ENCODE measurements around the gene PTPRN.

PTPRN gene

GRCh38 chr2:219279151-219279915 is 29.9 kb downstream of the PTPRN start, which contains the start of gene DNAJB2:
TSS of gene DNAJB2 (plus strand) at chr2:219279366. CDS start at chr2:219279834, 468 bp downstream.
- POLR2A ChIA-PET: interaction anchor here (0.6 to 2.7 kb wide), 9 partner anchors 10 to 72 kb away, joined by 3 to 22 read pairs (median 5); partner anchors contain the start of genes GLB1L and STK16
- CTCF ChIA-PET: interaction anchor here (1.4 to 5.2 kb wide), 3 partner anchors 15 to 109 kb away, joined by 5 to 36 read pairs (median 5); no protein-coding TSS in a partner anchor
- TF ChIP-seq FOXM1 (IDR thresholded peaks at IDR 0.05; ENCODE audit: borderline replicate concordance): peak; percentile 13; the same call in 1 of the 2 replicates
- no peak for TF ChIP-seq ARNT (IDR thresholded peaks at IDR 0.05)
- DNase-seq (ENCODE audit: extremely low spot score): peak; percentile 98

GRCh38 chr2:219278655-219279150 is 30.5 kb downstream of the PTPRN start:
- ChIA-PET CTCF (interaction anchor here (1.4 to 5.2 kb wide), 3 partner anchors 16 to 110 kb away, joined by 5 to 36 read pairs (median 5); no protein-coding TSS in a partner anchor), POLR2A (interaction anchor here (0.6 to 2.7 kb wide), 9 partner anchors 11 to 580 kb away, joined by 3 to 22 read pairs (median 5); partner anchors contain the start of genes GLB1L and STK16)
- no peak for DNase-seq (ENCODE audit: extremely low spot score)
- peak; percentile 77; the same call in 1 of the 2 replicates for TF ChIP-seq PKNOX1 (IDR thresholded peaks at IDR 0.05)
- TF ChIP-seq FOXM1 (IDR thresholded peaks at IDR 0.05; ENCODE audit: borderline replicate concordance): no peak
- TF ChIP-seq FOXK2 (IDR thresholded peaks at IDR 0.05): no peak
- 0 out of 2 replicates have a peak, but pooled peaks have one; percentile 14 for TF ChIP-seq L3MBTL2 (conservative IDR thresholded peaks at IDR 0.05)

- peak; percentile 80 for DNase-seq (ENCODE audit: extremely low spot score)
- no peak for TF ChIP-seq BHLHE40 (IDR thresholded peaks at IDR 0.05; ENCODE audit: borderline replicate concordance)
- TF ChIP-seq HDGF (IDR thresholded peaks at IDR 0.05; ENCODE audit: borderline replicate concordance): no peak
- no peak for TF ChIP-seq L3MBTL2 (conservative IDR thresholded peaks at IDR 0.05)
- no peak for TF ChIP-seq ARNT (IDR thresholded peaks at IDR 0.05)
- no peak for TF ChIP-seq FOXM1 (IDR thresholded peaks at IDR 0.05; ENCODE audit: borderline replicate concordance)
- no peak for TF ChIP-seq LEF1 (IDR thresholded peaks at IDR 0.05; ENCODE audit: borderline replicate concordance)
- no peak for TF ChIP-seq FOXK2 (IDR thresholded peaks at IDR 0.05)
- ChIA-PET CTCF (interaction anchor here (0.6 to 5.2 kb wide), 9 partner anchors 12 to 458 kb away, joined by 3 to 36 read pairs (median 3); partner anchors contain the start of genes GLB1L and STK16), POLR2A (interaction anchor here (0.6 to 2.7 kb wide), 7 partner anchors 16 to 579 kb away, joined by 3 to 22 read pairs (median 5); partner anchors contain the start of genes ABCB6, GLB1L and STK16)
Measured at GRCh38 chr2:219277703-219278654, 31.2 kb downstream of the PTPRN start.

- CTCF ChIA-PET: interaction anchor here (0.6 to 1.4 kb wide), 4 partner anchors 16 to 235 kb away, joined by 3 to 5 read pairs (median 4); no protein-coding TSS in a partner anchor
- no peak for DNase-seq (ENCODE audit: extremely low spot score)
- no peak for TF ChIP-seq CTBP1 (IDR thresholded peaks at IDR 0.05; ENCODE audit: borderline replicate concordance)
- TF ChIP-seq FOXA1 (IDR thresholded peaks at IDR 0.05): no peak
- TF ChIP-seq ARNT (IDR thresholded peaks at IDR 0.05): no peak
- TF ChIP-seq LEF1 (IDR thresholded peaks at IDR 0.05; ENCODE audit: borderline replicate concordance): no peak
- POLR2A ChIA-PET: interaction anchor here (0.6 to 1.5 kb wide), 9 partner anchors 19 to 1730 kb away, joined by 3 to 13 read pairs (median 3); partner anchors contain the start of genes ANKZF1, ATG9A, GLB1L and STK16
Measured at GRCh38 chr2:219274361-219274921, 34.8 kb downstream of the PTPRN start.

- ChIA-PET CTCF (interaction anchor here (0.6 to 1.4 kb wide), 4 partner anchors 19 to 236 kb away, joined by 3 to 5 read pairs (median 4); no protein-coding TSS in a partner anchor), POLR2A (interaction anchor here (0.6 to 1.5 kb wide), 8 partner anchors 19 to 1730 kb away, joined by 3 to 13 read pairs (median 3); partner anchors contain the start of genes GLB1L and STK16)
- DNase-seq (ENCODE audit: extremely low spot score): no peak
- no peak for TF ChIP-seq NFRKB (IDR thresholded peaks at IDR 0.05)
- no peak for TF ChIP-seq HDGF (IDR thresholded peaks at IDR 0.05; ENCODE audit: borderline replicate concordance)
- no peak for TF ChIP-seq ELF4 (IDR thresholded peaks at IDR 0.05)
- no peak for TF ChIP-seq FOXA1 (IDR thresholded peaks at IDR 0.05)
- TF ChIP-seq FOXK2 (IDR thresholded peaks at IDR 0.05): no peak
- TF ChIP-seq LEF1 (IDR thresholded peaks at IDR 0.05; ENCODE audit: borderline replicate concordance): no peak
- TF ChIP-seq BHLHE40 (IDR thresholded peaks at IDR 0.05; ENCODE audit: borderline replicate concordance): no peak
- TF ChIP-seq SP1 (IDR thresholded peaks at IDR 0.05): no peak
- TF ChIP-seq SUZ12 (IDR thresholded peaks at IDR 0.05): no peak
- TF ChIP-seq L3MBTL2 (conservative IDR thresholded peaks at IDR 0.05): no peak
Measured at GRCh38 chr2:219273937-219274336, 35.3 kb downstream of the PTPRN start.

GRCh38 chr2:219272995-219273394 is 36.2 kb downstream of the PTPRN start:
- POLR2A ChIA-PET: interaction anchor here (1.0 kb wide), 1 partner anchor 28 kb away, joined by 3 read pairs; the partner anchor contains the start of genes GLB1L and STK16
- no peak for TF ChIP-seq ELF4 (IDR thresholded peaks at IDR 0.05)
- TF ChIP-seq ZNF384 (IDR thresholded peaks at IDR 0.05): no peak
- TF ChIP-seq BHLHE40 (IDR thresholded peaks at IDR 0.05; ENCODE audit: borderline replicate concordance): no peak
- no peak for TF ChIP-seq FOXM1 (IDR thresholded peaks at IDR 0.05; ENCODE audit: borderline replicate concordance)
- TF ChIP-seq FOXA1 (IDR thresholded peaks at IDR 0.05): no peak
- TF ChIP-seq SUZ12 (IDR thresholded peaks at IDR 0.05): no peak
- TF ChIP-seq L3MBTL2 (conservative IDR thresholded peaks at IDR 0.05): no peak
- TF ChIP-seq HDGF (IDR thresholded peaks at IDR 0.05; ENCODE audit: borderline replicate concordance): no peak
- TF ChIP-seq TARDBP (IDR thresholded peaks at IDR 0.05): no peak
- TF ChIP-seq FOXK2 (IDR thresholded peaks at IDR 0.05): no peak
- no peak for TF ChIP-seq PKNOX1 (IDR thresholded peaks at IDR 0.05)
- no peak for TF ChIP-seq ARNT (IDR thresholded peaks at IDR 0.05)
- no peak for TF ChIP-seq NFRKB (IDR thresholded peaks at IDR 0.05)
- no peak for TF ChIP-seq LEF1 (IDR thresholded peaks at IDR 0.05; ENCODE audit: borderline replicate concordance)
- TF ChIP-seq SP1 (IDR thresholded peaks at IDR 0.05): no peak
- no peak for TF ChIP-seq CTBP1 (IDR thresholded peaks at IDR 0.05; ENCODE audit: borderline replicate concordance)
- CTCF ChIA-PET: no interaction called here
- DNase-seq (ENCODE audit: extremely low spot score): no peak

Measured in HEK293T (cell line).